GM18951 (cell line): ENCODE results near the gene NDUFAF8.

Experiments
- POLR2A ChIP-seq: IDR thresholded peaks from 4 replicates; pipeline ENCODE4 v1.6.1; 2011; ENCODE audit warnings: mild to moderate bottlenecking; ENCODE audit not compliant: insufficient read length, insufficient read depth; ENCODE audit errors: extremely low read depth
- in situ Hi-C: fragments of 300-500 bp; cut with MboI; formaldehyde crosslinking; loops from one replicate; pipeline ENCODE4 v1.12.0; 2022; ENCODE audit warnings: low sequenced_read_pairs, mixed read lengths, inconsistent platforms; ENCODE audit not compliant: unreplicated experiment

The NDUFAF8 gene

GRCh38 chr17:81251094-81251708 is 12.1 kb downstream of the NDUFAF8 start:
- in situ Hi-C loops: no loop called here
- TF ChIP-seq POLR2A: no peak

GRCh38 chr17:81251709-81252301 is 12.7 kb downstream of the NDUFAF8 start:
- in situ Hi-C loops: no loop called here
- TF ChIP-seq POLR2A: no peak

- no peak for TF ChIP-seq POLR2A
- in situ Hi-C loops: no loop called here
Measured at GRCh38 chr17:81252326-81252986, 13.3 kb downstream of the NDUFAF8 start.

GRCh38 chr17:81252987-81253329 is 13.8 kb downstream of the NDUFAF8 start:
- in situ Hi-C loops: no loop called here
- no peak for TF ChIP-seq POLR2A

- no peak for TF ChIP-seq POLR2A
- in situ Hi-C loops: no loop called here
Measured at GRCh38 chr17:81253358-81254131, 14.4 kb downstream of the NDUFAF8 start.

- TF ChIP-seq POLR2A: no peak
Measured at GRCh38 chr17:81254955-81255717, 16.0 kb downstream of the NDUFAF8 start.

GRCh38 chr17:81256616-81257015 is 17.5 kb downstream of the NDUFAF8 start:
- in situ Hi-C loops: no loop called here
- TF ChIP-seq POLR2A: no peak

More at GRCh38 chr17:81254955-81255717, 16.0 kb downstream of the NDUFAF8 start:
- in situ Hi-C loops: no loop called here

GRCh38 chr17:81257533-81257932 is 18.4 kb downstream of the NDUFAF8 start:
- no peak for TF ChIP-seq POLR2A
- in situ Hi-C loops: no loop called here

- TF ChIP-seq POLR2A: no peak
- in situ Hi-C loops: no loop called here
Measured at GRCh38 chr17:81258292-81258691, 19.2 kb downstream of the NDUFAF8 start.

GRCh38 chr17:81259058-81259605 is 20.0 kb downstream of the NDUFAF8 start:
- TF ChIP-seq POLR2A: no peak
- in situ Hi-C loops: no loop called here

- in situ Hi-C loops: no loop called here
- TF ChIP-seq POLR2A: no peak
Measured at GRCh38 chr17:81260171-81260570, 21.1 kb downstream of the NDUFAF8 start.

GRCh38 chr17:81260641-81261040 is 21.5 kb downstream of the NDUFAF8 start:
- TF ChIP-seq POLR2A: no peak
- in situ Hi-C loops: no loop called here

GRCh38 chr17:81261096-81261495 is 22.0 kb downstream of the NDUFAF8 start:
- in situ Hi-C loops: no loop called here
- no peak for TF ChIP-seq POLR2A
